Loucy (cell line): Measurements from ENCODE around the gene C22orf15.

Experiments
- H2AFZ ChIP-seq: fragments of 200-600 bp; sonication (generic); 2 replicates; pipeline ENCODE4 v1.6.0; 2016; ENCODE audit warnings: antibody characterized with exemption, mild to moderate bottlenecking, low read length, moderate library complexity
- H3F3A ChIP-seq: fragments of 200-600 bp; 2 replicates; pipeline ENCODE4 v1.6.0; 2016; ENCODE audit warnings: antibody characterized with exemption, low read depth, mild to moderate bottlenecking
- H3K27me3 ChIP-seq: fragments of 200-600 bp; sonication (generic); 2 replicates; pipeline ENCODE4 v1.6.1; 2014; ENCODE audit warnings: low read length, mild to moderate bottlenecking; ENCODE audit not compliant: insufficient read depth, poor library complexity, severe bottlenecking
- H3K36me3 ChIP-seq: fragments of 200-600 bp; sonication (generic); 2 replicates; pipeline ENCODE4 v1.6.1; 2016; ENCODE audit warnings: low read length; ENCODE audit not compliant: insufficient read depth
- H3K4me1 ChIP-seq: fragments of 200-600 bp; sonication (generic); 2 replicates; pipeline ENCODE4 v1.5.1; 2014; ENCODE audit warnings: low read length, mild to moderate bottlenecking; ENCODE audit not compliant: insufficient read depth, poor library complexity, severe bottlenecking
- H3K4me2 ChIP-seq: fragments of 200-600 bp; sonication (generic); 2 replicates; pipeline ENCODE4 v1.6.0; 2014; ENCODE audit warnings: antibody characterized with exemption, low read length, low read depth, mild to moderate bottlenecking; ENCODE audit not compliant: poor library complexity, severe bottlenecking
- H3K4me3 ChIP-seq: fragments of 200-600 bp; sonication (generic); 2 replicates; pipeline ENCODE4 v1.5.1; 2014; ENCODE audit warnings: low read length, mild to moderate bottlenecking, mixed read lengths; ENCODE audit not compliant: poor library complexity, severe bottlenecking
- H3K79me2 ChIP-seq: fragments of 200-600 bp; sonication (generic); 2 replicates; pipeline ENCODE4 v1.6.1; 2014; ENCODE audit warnings: low read length; ENCODE audit not compliant: insufficient read depth
- H3K9ac ChIP-seq: fragments of 200-600 bp; sonication (generic); 2 replicates; pipeline ENCODE4 v1.6.0; 2014; ENCODE audit warnings: mild to moderate bottlenecking, low read depth, low read length, moderate library complexity; ENCODE audit not compliant: poor library complexity, severe bottlenecking
- H3K9me2 ChIP-seq: fragments of 200-600 bp; sonication (generic); replicated peaks from 2 replicates; pipeline ENCODE4 v1.6.1; 2016; ENCODE audit warnings: low read depth, low read length, mixed read lengths
- H3K9me3 ChIP-seq: fragments of 200-600 bp; sonication (generic); 2 replicates; pipeline ENCODE4 v1.6.1; 2014; ENCODE audit warnings: mild to moderate bottlenecking, antibody characterized with exemption, low read length, low read depth; ENCODE audit not compliant: insufficient read depth
- H4K20me1 ChIP-seq: fragments of 200-600 bp; sonication (generic); 2 replicates; pipeline ENCODE4 v1.6.0; 2014; ENCODE audit warnings: antibody characterized with exemption, low read length, mild to moderate bottlenecking; ENCODE audit not compliant: insufficient read depth, poor library complexity, severe bottlenecking
- CTCF ChIP-seq: fragments of 200-600 bp; sonication (generic); conservative IDR thresholded peaks from 2 replicates; pipeline ENCODE4 v1.5.1; 2014; ENCODE audit warnings: mild to moderate bottlenecking, antibody characterized with exemption, low read length
- EZH2phosphoT487 ChIP-seq: fragments of 200-600 bp; IDR thresholded peaks from 2 replicates; pipeline ENCODE4 v1.6.1; 2018; ENCODE audit warnings: antibody characterized with exemption, mild to moderate bottlenecking, moderate library complexity, borderline replicate concordance

Gene C22orf15

DNA sequence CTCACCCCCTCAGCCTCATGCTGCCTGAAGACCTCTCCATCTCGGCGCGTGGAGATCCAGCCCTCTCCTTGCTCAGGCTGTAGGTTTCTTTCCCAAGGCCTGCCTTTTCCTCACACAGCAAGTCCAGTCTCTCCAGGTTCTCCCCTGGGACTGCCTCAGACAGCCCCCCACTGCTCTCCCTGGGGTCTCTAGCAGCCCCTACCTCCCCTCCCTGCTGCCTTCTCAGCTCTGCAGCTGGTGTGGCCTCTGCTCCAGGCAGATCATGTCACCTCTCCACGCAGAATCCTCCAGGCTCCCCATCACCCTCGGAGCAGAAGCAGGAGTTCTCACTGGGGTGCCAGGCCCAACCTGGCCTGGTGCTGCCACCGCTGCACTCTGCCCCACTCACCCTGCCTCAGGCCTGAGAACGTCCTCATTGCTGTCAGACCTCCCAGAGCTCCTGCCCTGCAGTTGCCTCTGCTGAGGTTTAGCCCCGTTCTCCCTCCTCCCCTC is 39.1 kb downstream of the C22orf15 start:
- Histone ChIP-seq H3K4me3 (no peak overlapping the region), H3K36me3 (peaks cover 84% of the 10 kb centered on the region; the same call in 1 of the 2 replicates), H4K20me1 (no peaks in the 10 kb centered on the region), H3K9ac (no peak overlapping the region), H3K9me2 (no peaks in the 10 kb centered on the region), H3K4me2 (no peak overlapping the region), H3K79me2 (no peaks in the 10 kb centered on the region), H3K4me1 (no peaks in the 10 kb centered on the region), H3K9me3 (no peaks in the 10 kb centered on the region), H3K27me3 (no peaks in the 10 kb centered on the region), H3F3A (no peaks in the 10 kb centered on the region), H2AFZ (no peak overlapping the region)
- TF ChIP-seq EZH2phosphoT487, result no peak
- TF ChIP-seq CTCF, result no peak

- H3K36me3 ChIP-seq, result peaks cover 84% of the 10 kb centered on the region; the same call in 1 of the 2 replicates
- no peaks in the 10 kb centered on the region for H4K20me1 ChIP-seq
- H3K4me2 ChIP-seq, result no peak overlapping the region
- no peaks in the 10 kb centered on the region for H3K9me2 ChIP-seq
- no peaks in the 10 kb centered on the region for H3K27me3 ChIP-seq
- no peaks in the 10 kb centered on the region for H3F3A ChIP-seq
- TF ChIP-seq CTCF (no peak), EZH2phosphoT487 (no peak)
- no peak overlapping the region for H3K4me3 ChIP-seq
- no peaks in the 10 kb centered on the region for H3K9me3 ChIP-seq
- no peak overlapping the region for H3K9ac ChIP-seq
- no peak overlapping the region for H2AFZ ChIP-seq
- no peaks in the 10 kb centered on the region for H3K79me2 ChIP-seq
- no peaks in the 10 kb centered on the region for H3K4me1 ChIP-seq
These were observed 40.4 kb downstream of the C22orf15 start for GRCh38 chr22:23803001-23803819.

DNA sequence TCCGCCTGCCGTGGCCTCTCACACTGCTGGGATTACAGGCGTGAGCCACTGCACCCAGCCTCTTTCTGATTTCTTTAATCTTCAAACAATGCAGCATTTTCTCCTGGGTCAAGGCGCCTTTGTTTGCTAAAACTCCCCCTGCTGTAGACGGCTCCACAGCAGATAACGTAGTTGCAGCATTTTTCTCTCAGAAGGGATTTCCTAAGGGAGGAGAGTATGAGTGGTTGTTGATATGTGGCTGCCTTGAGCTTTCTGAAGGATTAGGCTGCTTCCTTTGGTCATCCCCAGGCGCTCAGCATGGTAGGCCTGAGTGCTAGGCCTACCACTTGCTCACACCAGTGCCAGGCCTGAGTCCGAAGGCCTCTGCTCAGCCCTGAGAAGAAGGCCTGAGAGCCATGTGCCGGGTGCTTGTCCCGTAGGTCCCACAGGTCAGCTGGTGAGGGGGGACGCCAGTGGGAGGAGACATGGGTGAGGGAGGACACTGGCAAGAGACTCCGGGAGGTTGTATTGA is 42.0 kb downstream of the C22orf15 start:
- Histone ChIP-seq H3K9me2 (no peaks in the 10 kb centered on the region), H4K20me1 (no peaks in the 10 kb centered on the region), H3K4me2 (no peak overlapping the region), H3F3A (no peaks in the 10 kb centered on the region), H3K27me3 (no peaks in the 10 kb centered on the region), H2AFZ (no peak overlapping the region), H3K36me3 (peaks cover 72% of the 10 kb centered on the region; the same call in 1 of the 2 replicates), H3K4me3 (no peak overlapping the region), H3K9me3 (no peaks in the 10 kb centered on the region), H3K79me2 (no peaks in the 10 kb centered on the region), H3K9ac (no peak overlapping the region), H3K4me1 (no peaks in the 10 kb centered on the region)
- TF ChIP-seq EZH2phosphoT487 (no peak), CTCF (no peak)
